WTC11 (cell line): Measurements from ENCODE around the gene INPP5A.

Source experiments
- AFF4 ChIP-seq: sonication (generic); formaldehyde crosslinking; IDR thresholded peaks from 2 replicates; pipeline ENCODE4 v1.8.1; 2023; ENCODE audit warnings: mild to moderate bottlenecking, missing genetic modification reagents, borderline replicate concordance
- ATF2 ChIP-seq: sonication (generic); formaldehyde crosslinking; IDR thresholded peaks from 2 replicates; pipeline ENCODE4 v1.8.1; 2022; ENCODE audit warnings: low read depth, missing genetic modification reagents, borderline replicate concordance
- CBFB ChIP-seq: sonication (generic); formaldehyde crosslinking; IDR thresholded peaks from 2 replicates; pipeline ENCODE4 v1.8.1; 2022; ENCODE audit warnings: mild to moderate bottlenecking, low read depth, missing genetic modification reagents
- CREB1 ChIP-seq: sonication (generic); formaldehyde crosslinking; IDR thresholded peaks from 2 replicates; pipeline ENCODE4 v1.8.0; 2023; ENCODE audit warnings: mild to moderate bottlenecking, missing genetic modification reagents
- CTCF ChIP-seq: fragments of 200-600 bp; IDR thresholded peaks from 2 replicates; pipeline ENCODE4 v1.8.0; 2022; ENCODE audit warnings: antibody characterized with exemption
- HMGXB4 ChIP-seq: sonication (generic); formaldehyde crosslinking; IDR thresholded peaks from 2 replicates; pipeline ENCODE4 v1.8.1; 2023; ENCODE audit warnings: mild to moderate bottlenecking, moderate library complexity, missing genetic modification reagents
- KAT7 ChIP-seq: sonication (generic); formaldehyde crosslinking; IDR thresholded peaks from 2 replicates; pipeline ENCODE4 v1.8.1; 2023; ENCODE audit warnings: missing genetic modification reagents, mild to moderate bottlenecking, borderline replicate concordance
- NFE2L1 ChIP-seq: sonication (generic); formaldehyde crosslinking; IDR thresholded peaks from 2 replicates; pipeline ENCODE4 v1.8.1; 2023; ENCODE audit warnings: missing genetic modification reagents
- NFYB ChIP-seq: sonication (generic); formaldehyde crosslinking; conservative IDR thresholded peaks from 2 replicates; pipeline ENCODE4 v1.8.0; 2022; ENCODE audit warnings: low read depth, missing genetic modification reagents
- PRRX2 ChIP-seq: fragments of 250-450 bp; sonication (Bioruptor Pico); IDR thresholded peaks from 2 replicates; pipeline ENCODE4 v1.8.0; 2021; ENCODE audit warnings: mild to moderate bottlenecking
- TEAD4 ChIP-seq: sonication (generic); formaldehyde crosslinking; IDR thresholded peaks from 2 replicates; pipeline ENCODE4 v1.8.0; 2022; ENCODE audit warnings: mild to moderate bottlenecking, missing genetic modification reagents
- ZBTB21 ChIP-seq: sonication (generic); formaldehyde crosslinking; IDR thresholded peaks from 2 replicates; pipeline ENCODE4 v1.8.1; 2023; ENCODE audit warnings: mild to moderate bottlenecking, missing genetic modification reagents, borderline replicate concordance
- ZNF121 ChIP-seq: sonication (generic); formaldehyde crosslinking; IDR thresholded peaks from 2 replicates; pipeline ENCODE4 v1.8.0; 2023; ENCODE audit warnings: missing genetic modification reagents

- TF ChIP-seq CTCF (no peak), CREB1 (CRISPR knock-in tag) (no peak), ATF2 (CRISPR knock-in tag) (no peak), NFYB (CRISPR knock-in tag) (no peak), KAT7 (CRISPR knock-in tag) (no peak), HMGXB4 (CRISPR knock-in tag) (no peak), ZNF121 (CRISPR knock-in tag) (no peak), PRRX2 (CRISPR knock-in tag) (no peak), TEAD4 (CRISPR knock-in tag) (no peak), NFE2L1 (no peak), AFF4 (CRISPR knock-in tag) (no peak), CBFB (CRISPR knock-in tag) (no peak), ZBTB21 (no peak)
Measured at GRCh38 chr10:132576671-132577349, 39.2 kb downstream of the INPP5A start.
